PFSK-1 (cell line): Measurements from ENCODE around the gene PINK1.

ENCODE experiments used
- FOXP2 ChIP-seq: optimal IDR thresholded peaks from 2 replicates; pipeline ENCODE3; 2011; ENCODE audit warnings: borderline replicate concordance, control low read depth, inconsistent platforms; ENCODE audit not compliant: insufficient read depth; ENCODE audit errors: extremely low read length, extremely low read depth
- POLR2AphosphoS5 ChIP-seq: IDR thresholded peaks from 2 replicates; pipeline ENCODE4 v1.6.1; 2012; ENCODE audit warnings: low read depth, mild to moderate bottlenecking, control low read depth, low read length, moderate library complexity
- SIN3A ChIP-seq: IDR thresholded peaks from 2 replicates; pipeline ENCODE4 v1.6.1; 2012; ENCODE audit warnings: mild to moderate bottlenecking, low read length, moderate library complexity, borderline replicate concordance; ENCODE audit not compliant: insufficient read depth
- TAF1 ChIP-seq: IDR thresholded peaks from 2 replicates; pipeline ENCODE4 v1.6.1; 2012; ENCODE audit warnings: low read length, control low read depth, borderline replicate concordance; ENCODE audit not compliant: insufficient read depth
- TF ChIP-seq, protein P1 (sequence below), 2 experiments: IDR thresholded peaks; 2 replicates each; pipeline versions ENCODE4 v1.6.1 to v1.8.0; 2011 to 2012; ENCODE audit warnings: low read depth in 2 of 2, low read length in 2 of 2, control low read depth in 1 of 2, inconsistent platforms in 1 of 2, mild to moderate bottlenecking in 1 of 2, moderate library complexity in 1 of 2; ENCODE audit not compliant: insufficient read depth in 1 of 2

Gene PINK1

DNA sequence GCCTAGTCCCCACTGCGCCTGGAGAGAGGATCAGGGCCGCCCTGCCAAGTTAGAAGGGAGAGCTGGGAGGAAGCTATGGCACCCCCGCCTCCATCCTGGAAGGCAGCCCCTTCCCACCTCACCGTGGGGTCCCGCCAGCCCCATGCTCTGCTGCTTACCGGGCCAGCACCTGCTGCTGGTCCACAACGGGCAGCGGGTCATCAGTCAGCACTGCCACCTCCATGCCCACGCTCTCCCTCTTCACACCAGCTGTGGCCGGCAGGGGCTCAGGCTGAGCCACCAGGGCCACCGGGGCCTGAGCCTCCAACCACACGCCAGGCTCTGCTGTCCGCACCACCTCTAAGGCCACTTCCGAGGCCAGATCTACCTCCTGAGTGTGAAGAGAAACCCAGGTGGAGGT lies 51.4 kb downstream of the PINK1 start:
- TF ChIP-seq FOXP2 (no peak), TAF1 (no peak), SIN3A (no peak), POLR2AphosphoS5 (no peak)
- TF ChIP-seq, protein P1, sequence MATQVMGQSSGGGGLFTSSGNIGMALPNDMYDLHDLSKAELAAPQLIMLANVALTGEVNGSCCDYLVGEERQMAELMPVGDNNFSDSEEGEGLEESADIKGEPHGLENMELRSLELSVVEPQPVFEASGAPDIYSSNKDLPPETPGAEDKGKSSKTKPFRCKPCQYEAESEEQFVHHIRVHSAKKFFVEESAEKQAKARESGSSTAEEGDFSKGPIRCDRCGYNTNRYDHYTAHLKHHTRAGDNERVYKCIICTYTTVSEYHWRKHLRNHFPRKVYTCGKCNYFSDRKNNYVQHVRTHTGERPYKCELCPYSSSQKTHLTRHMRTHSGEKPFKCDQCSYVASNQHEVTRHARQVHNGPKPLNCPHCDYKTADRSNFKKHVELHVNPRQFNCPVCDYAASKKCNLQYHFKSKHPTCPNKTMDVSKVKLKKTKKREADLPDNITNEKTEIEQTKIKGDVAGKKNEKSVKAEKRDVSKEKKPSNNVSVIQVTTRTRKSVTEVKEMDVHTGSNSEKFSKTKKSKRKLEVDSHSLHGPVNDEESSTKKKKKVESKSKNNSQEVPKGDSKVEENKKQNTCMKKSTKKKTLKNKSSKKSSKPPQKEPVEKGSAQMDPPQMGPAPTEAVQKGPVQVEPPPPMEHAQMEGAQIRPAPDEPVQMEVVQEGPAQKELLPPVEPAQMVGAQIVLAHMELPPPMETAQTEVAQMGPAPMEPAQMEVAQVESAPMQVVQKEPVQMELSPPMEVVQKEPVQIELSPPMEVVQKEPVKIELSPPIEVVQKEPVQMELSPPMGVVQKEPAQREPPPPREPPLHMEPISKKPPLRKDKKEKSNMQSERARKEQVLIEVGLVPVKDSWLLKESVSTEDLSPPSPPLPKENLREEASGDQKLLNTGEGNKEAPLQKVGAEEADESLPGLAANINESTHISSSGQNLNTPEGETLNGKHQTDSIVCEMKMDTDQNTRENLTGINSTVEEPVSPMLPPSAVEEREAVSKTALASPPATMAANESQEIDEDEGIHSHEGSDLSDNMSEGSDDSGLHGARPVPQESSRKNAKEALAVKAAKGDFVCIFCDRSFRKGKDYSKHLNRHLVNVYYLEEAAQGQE (IDR thresholded peaks at IDR 0.05; ENCODE audit: insufficient read depth in 1 of 2, low read depth in 2 of 2, low read length in 2 of 2), result no peak

DNA sequence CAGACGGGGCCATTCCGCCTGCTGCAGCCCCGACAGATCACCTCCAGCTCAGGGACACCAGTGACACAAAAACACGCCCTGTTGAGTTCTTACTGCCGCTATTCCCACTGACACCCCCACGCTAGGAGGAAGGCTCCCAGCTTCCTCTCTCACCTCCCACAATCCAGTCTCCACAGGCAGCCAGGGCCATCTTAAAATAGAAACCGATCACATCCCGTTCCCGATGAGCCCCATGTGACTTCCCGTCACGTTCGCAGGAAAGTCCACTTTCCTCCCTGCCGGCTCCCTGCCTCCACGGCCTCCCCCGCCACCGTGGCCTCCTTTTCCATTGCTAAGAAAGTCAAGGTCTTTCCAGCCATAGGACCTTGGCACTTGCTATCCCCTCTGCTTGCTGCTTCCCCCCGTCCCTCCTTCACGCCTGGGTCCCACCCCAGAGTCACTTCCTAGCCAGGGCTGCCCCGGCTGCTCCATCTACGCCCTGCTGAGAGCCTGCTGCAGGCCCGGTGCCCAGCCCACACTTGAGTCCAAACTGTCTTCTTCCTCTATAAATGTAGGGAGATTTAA lies 51.9 kb downstream of the PINK1 start:
- TF ChIP-seq SIN3A, result no peak
- TF ChIP-seq FOXP2, result no peak
- TF ChIP-seq, protein P1 (IDR thresholded peaks at IDR 0.05; ENCODE audit: insufficient read depth in 1 of 2, low read depth in 2 of 2, low read length in 2 of 2), result no peak
- no peak for TF ChIP-seq TAF1
- TF ChIP-seq POLR2AphosphoS5, result no peak

DNA sequence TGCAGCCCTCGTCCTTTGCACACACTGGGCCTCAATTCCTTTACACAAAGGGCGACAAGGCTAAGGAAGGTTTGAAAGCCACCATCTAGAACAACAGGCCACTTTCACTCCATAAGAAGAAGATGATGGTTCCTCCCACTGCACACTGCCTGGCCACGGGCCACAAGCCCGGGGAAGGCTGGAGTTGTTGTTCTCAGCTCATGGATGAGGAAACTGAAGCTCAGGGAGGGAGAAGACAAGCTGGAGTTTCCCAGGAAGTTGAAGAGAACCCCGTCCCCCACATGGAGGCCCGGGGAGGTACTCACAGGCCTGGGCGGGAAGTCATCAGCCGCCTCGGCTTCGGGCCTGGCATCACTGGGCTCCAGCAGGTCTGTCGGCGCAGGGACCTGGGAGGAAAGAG lies 52.5 kb downstream of the PINK1 start:
- TF ChIP-seq SIN3A (no peak), TAF1 (no peak), FOXP2 (no peak), POLR2AphosphoS5 (no peak)
- TF ChIP-seq, protein P1 (IDR thresholded peaks at IDR 0.05; ENCODE audit: insufficient read depth in 1 of 2, low read depth in 2 of 2, low read length in 2 of 2), result no peak

DNA sequence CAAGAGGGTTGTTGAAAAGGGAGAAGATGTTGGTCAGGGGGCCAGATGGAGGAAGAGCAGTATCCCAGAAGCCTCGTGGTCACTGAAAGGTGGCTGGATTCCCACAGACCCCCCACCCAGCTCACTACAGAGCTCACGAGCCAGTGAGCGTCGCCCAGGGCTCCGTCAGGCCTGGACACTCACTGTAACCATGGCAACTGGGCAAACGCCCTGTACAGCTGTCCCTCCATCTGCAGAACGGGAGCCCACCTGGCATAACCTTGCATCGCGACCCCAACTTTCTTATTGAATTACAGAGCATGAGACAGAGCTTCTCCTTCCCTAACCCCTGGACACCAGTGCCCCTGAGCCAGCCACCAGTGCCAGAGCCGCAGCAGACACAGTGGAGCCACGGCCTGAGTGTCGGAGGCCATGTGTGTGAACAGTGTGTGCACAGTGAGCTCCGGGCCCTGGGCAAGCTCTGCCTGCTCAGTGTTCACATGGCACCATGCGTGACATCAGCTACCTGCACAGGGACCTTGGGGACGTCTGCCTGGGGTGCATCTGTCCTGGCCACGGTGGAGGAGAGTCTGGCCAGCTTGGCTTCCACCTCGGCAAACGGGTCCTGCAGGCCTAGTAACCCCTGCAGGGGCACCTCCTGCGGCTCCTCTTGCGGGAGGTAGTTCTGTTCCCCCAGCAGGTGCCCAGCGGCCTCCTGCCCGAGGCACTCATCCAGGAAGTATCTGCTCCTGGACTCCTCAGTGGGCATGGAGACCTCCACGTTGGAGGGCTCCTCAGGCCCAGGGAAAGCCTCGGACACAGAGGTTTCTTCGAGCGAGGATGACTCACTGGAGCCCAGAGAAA lies 53.8 kb downstream of the PINK1 start:
- TF ChIP-seq FOXP2, result no peak
- TF ChIP-seq SIN3A, result no peak
- TF ChIP-seq, protein P1 (IDR thresholded peaks at IDR 0.05; ENCODE audit: insufficient read depth in 1 of 2, low read depth in 2 of 2, low read length in 2 of 2), result no peak
- no peak for TF ChIP-seq POLR2AphosphoS5
- no peak for TF ChIP-seq TAF1
